ENCODE measurements around the gene SLIT3. TPM values are rescaled to one million over a fixed set of nuclear protein-coding genes. Genes with fewer than 3 reads are reported as not detected.
"Not testable (repeated sequence)": the region's sequence is repeated elsewhere in the genome, so short reads cannot be mapped to it uniquely, and the experiment has no call there.

Gene SLIT3
- total RNA-seq, 1 experiment from 2014 or later, result 0.10 TPM

DNA sequence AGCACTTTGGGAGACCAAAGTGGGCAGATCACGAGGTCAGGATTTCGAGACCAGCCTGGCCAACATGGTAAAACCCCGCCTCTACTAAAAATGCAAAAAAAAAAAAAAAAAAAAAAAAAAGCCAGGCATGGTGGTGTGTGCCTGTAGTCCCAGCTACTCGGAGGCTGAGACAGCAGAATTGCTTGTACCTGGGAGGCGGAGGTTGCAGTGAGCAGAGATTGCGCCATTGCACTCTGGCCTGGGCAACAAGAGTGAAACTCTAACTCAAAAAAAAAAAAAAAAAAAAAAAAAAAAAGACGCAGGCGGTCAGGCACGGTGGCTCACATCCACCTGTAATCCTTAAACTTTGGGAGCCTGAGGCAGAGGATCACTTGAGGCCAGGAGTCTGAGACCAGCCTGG is 160.7 kb downstream of the SLIT3 start:
- H3K27ac ChIP-seq (ENCODE audit: low read depth, low read length); H3K4me3 ChIP-seq (replicated peaks in 1 of 2; ENCODE audit: low read depth in 1 of 2, low read length in 2 of 2); intact Hi-C loops (cut with micrococcal nuclease); CTCF ChIA-PET; BruUV-seq (replicated peaks); H3K4me2 ChIP-seq (ENCODE audit: low read length); RAD21 ChIA-PET (ENCODE audit: low non-redundant PET in 1 of 2, low total read pairs in 2 of 2, uncharacterized antibody in 2 of 2, unreplicated experiment in 2 of 2); H4K20me1 ChIP-seq (ENCODE audit: insufficient read depth); ATAC-seq; DNase-seq (ENCODE audit: low read depth, low spot score); H3K9me3 ChIP-seq (ENCODE audit: control insufficient read depth in 1 of 2, insufficient read depth in 1 of 2, low read depth in 1 of 2, low read length in 2 of 2); H3K79me2 ChIP-seq (ENCODE audit: insufficient read depth, low read length); H3K9me2 ChIP-seq (ENCODE audit: insufficient read depth); H3K36me3 ChIP-seq (ENCODE audit: control insufficient read depth in 1 of 2, insufficient read depth in 2 of 2, low read length in 2 of 2); H3K4me1 ChIP-seq (ENCODE audit: control insufficient read depth in 1 of 2, insufficient read depth in 2 of 2, low read length in 2 of 2); H3K9ac ChIP-seq (ENCODE audit: low read length); H2AFZ ChIP-seq (ENCODE audit: low read depth, low read length, poor library complexity, severe bottlenecking); POLR2A ChIA-PET: not testable (repeated sequence)
- H3K27me3 ChIP-seq (ENCODE audit: insufficient read depth, low read length), result peaks cover 32% of the 10 kb centered on the region

DNA sequence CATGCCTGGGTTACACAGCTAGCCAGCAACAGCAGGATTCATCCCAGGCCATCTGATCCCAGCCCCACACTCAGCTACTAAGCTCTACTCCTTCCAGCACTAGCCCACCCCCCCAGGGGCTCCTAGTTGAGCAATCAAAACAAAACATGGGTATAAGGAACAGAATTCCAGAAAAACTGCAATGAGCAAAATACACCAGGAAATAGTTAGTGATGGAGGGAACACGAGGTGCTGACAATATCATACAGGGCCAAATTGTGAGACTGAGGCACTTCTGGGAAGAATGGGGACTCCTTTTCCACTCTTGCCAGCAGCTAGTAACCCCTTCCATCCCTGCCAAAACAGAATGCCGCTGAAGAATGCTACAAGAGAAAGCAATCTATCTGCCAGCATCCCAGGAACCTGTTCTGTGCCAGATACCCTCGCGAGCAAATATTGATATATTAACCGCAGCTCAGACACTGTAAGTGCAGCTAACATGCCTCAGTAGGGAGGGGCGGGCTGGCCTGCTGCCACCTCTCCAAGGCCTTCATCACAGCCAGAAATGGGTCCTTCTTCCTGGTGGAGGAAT is 161.4 kb downstream of the SLIT3 start:
- no peaks in the 10 kb centered on the region for H4K20me1 ChIP-seq (ENCODE audit: insufficient read depth)
- no peaks in the 10 kb centered on the region for H3K36me3 ChIP-seq (ENCODE audit: control insufficient read depth in 1 of 2, insufficient read depth in 2 of 2, low read length in 2 of 2)
- H2AFZ ChIP-seq (ENCODE audit: low read depth, low read length, poor library complexity, severe bottlenecking), result no peak overlapping the region
- H3K79me2 ChIP-seq (ENCODE audit: insufficient read depth, low read length), result no peaks in the 10 kb centered on the region
- CTCF ChIA-PET, result no interaction called here
- intact Hi-C loops (cut with micrococcal nuclease), result no loop called here
- H3K9ac ChIP-seq (ENCODE audit: low read length), result no peak overlapping the region
- no peak overlapping the region for H3K4me2 ChIP-seq (ENCODE audit: low read length)
- no peak overlapping the region for H3K4me3 ChIP-seq (replicated peaks in 1 of 2; ENCODE audit: low read depth in 1 of 2, low read length in 2 of 2)
- H3K9me2 ChIP-seq (ENCODE audit: insufficient read depth), result no peaks in the 10 kb centered on the region
- no peak overlapping the region for H3K27ac ChIP-seq (ENCODE audit: low read depth, low read length)
- no peaks in the 10 kb centered on the region for H3K9me3 ChIP-seq (ENCODE audit: control insufficient read depth in 1 of 2, insufficient read depth in 1 of 2, low read depth in 1 of 2, low read length in 2 of 2)
- H3K27me3 ChIP-seq (ENCODE audit: insufficient read depth, low read length), result peaks cover 26% of the 10 kb centered on the region
- DNase-seq (ENCODE audit: low read depth, low spot score) (no peak), ATAC-seq (no peak)
- no peaks in the 10 kb centered on the region for H3K4me1 ChIP-seq (ENCODE audit: control insufficient read depth in 1 of 2, insufficient read depth in 2 of 2, low read length in 2 of 2)
- TF ChIP-seq, protein P1, sequence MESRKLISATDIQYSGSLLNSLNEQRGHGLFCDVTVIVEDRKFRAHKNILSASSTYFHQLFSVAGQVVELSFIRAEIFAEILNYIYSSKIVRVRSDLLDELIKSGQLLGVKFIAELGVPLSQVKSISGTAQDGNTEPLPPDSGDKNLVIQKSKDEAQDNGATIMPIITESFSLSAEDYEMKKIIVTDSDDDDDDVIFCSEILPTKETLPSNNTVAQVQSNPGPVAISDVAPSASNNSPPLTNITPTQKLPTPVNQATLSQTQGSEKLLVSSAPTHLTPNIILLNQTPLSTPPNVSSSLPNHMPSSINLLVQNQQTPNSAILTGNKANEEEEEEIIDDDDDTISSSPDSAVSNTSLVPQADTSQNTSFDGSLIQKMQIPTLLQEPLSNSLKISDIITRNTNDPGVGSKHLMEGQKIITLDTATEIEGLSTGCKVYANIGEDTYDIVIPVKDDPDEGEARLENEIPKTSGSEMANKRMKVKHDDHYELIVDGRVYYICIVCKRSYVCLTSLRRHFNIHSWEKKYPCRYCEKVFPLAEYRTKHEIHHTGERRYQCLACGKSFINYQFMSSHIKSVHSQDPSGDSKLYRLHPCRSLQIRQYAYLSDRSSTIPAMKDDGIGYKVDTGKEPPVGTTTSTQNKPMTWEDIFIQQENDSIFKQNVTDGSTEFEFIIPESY (IDR thresholded peaks at IDR 0.05; ENCODE audit: extremely low read depth, insufficient replicate concordance, low read length), result no peak
- no peak for TF ChIP-seq EGR1 (IDR thresholded peaks at IDR 0.05; ENCODE audit: low read depth)
- no peak for TF ChIP-seq EZH2 (IDR thresholded peaks at IDR 0.05)
- TF ChIP-seq, protein P2, sequence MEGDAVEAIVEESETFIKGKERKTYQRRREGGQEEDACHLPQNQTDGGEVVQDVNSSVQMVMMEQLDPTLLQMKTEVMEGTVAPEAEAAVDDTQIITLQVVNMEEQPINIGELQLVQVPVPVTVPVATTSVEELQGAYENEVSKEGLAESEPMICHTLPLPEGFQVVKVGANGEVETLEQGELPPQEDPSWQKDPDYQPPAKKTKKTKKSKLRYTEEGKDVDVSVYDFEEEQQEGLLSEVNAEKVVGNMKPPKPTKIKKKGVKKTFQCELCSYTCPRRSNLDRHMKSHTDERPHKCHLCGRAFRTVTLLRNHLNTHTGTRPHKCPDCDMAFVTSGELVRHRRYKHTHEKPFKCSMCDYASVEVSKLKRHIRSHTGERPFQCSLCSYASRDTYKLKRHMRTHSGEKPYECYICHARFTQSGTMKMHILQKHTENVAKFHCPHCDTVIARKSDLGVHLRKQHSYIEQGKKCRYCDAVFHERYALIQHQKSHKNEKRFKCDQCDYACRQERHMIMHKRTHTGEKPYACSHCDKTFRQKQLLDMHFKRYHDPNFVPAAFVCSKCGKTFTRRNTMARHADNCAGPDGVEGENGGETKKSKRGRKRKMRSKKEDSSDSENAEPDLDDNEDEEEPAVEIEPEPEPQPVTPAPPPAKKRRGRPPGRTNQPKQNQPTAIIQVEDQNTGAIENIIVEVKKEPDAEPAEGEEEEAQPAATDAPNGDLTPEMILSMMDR (IDR thresholded peaks at IDR 0.05 in 2 of 3, conservative IDR thresholded peaks at IDR 0.05 in 1 of 3; ENCODE audit: borderline replicate concordance in 1 of 3, insufficient read depth in 1 of 3, low read depth in 2 of 3, low read length in 2 of 3), result no peak
- TF ChIP-seq POLR2A (IDR thresholded peaks at IDR 0.05; ENCODE audit: borderline replicate concordance, extremely low read depth, insufficient read depth, insufficient read length), result no peak
- no peak for TF ChIP-seq SRF (IDR thresholded peaks at IDR 0.05; ENCODE audit: low read depth)
- TF ChIP-seq TCF7L2 (IDR thresholded peaks at IDR 0.05; ENCODE audit: borderline replicate concordance, extremely low read depth, insufficient read depth, insufficient read length), result no peak
- no peak for TF ChIP-seq JUND (IDR thresholded peaks at IDR 0.05)
- TF ChIP-seq ZNF274 (IDR thresholded peaks at IDR 0.05; ENCODE audit: low read depth, low read length), result no peak
- RAD21 ChIA-PET (ENCODE audit: low non-redundant PET in 1 of 2, low total read pairs in 2 of 2, uncharacterized antibody in 2 of 2, unreplicated experiment in 2 of 2), result no interaction called here
- POLR2A ChIA-PET, result no interaction called here
- BruUV-seq (replicated peaks), result no TSS peak

All from HCT116 (cell line).